ENCODE data around the gene BACH2.

DNA sequence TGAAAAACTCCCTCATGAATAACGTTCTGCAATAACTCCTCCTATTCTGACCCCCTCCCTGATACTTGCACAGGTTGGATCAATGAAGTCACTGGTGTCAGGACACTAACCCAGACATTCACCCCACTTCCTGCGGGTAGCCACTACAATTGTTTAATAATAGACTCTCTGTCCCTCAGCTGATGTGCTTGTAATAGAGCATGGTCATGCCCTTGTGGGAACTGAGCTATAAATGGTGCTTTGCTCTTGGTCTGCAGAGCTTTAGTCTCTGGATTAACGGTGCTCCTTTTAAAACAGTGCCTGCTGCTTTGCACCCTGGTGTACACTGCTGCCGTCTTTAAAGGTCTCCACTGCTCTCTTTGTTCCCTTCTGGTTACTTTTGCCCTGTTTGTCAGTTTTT, 127.3 kb downstream of the BACH2 start:
- TF ChIP-seq NFE2L1 (tag; IDR thresholded peaks at IDR 0.05; ENCODE audit: borderline replicate concordance, low read depth) = no peak
- TF ChIP-seq NBN (IDR thresholded peaks at IDR 0.05; ENCODE audit: low read depth) = no peak
- no peak for TF ChIP-seq SP2 (IDR thresholded peaks at IDR 0.05; ENCODE audit: extremely low read depth, low read depth, low read length, poor library complexity, severe bottlenecking)
- TF ChIP-seq RAD21 (CRISPR knock-in tag; conservative IDR thresholded peaks at IDR 0.05 in 1 of 2, IDR thresholded peaks at IDR 0.05 in 1 of 2) = no peak
- no peak for TF ChIP-seq PHF8 (IDR thresholded peaks at IDR 0.05; ENCODE audit: borderline replicate concordance, low read length)
- TF ChIP-seq, protein P1, sequence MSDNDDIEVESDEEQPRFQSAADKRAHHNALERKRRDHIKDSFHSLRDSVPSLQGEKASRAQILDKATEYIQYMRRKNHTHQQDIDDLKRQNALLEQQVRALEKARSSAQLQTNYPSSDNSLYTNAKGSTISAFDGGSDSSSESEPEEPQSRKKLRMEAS (CRISPR knock-in tag; IDR thresholded peaks at IDR 0.05) = no peak
- no peak for TF ChIP-seq ZNF354B (CRISPR knock-in tag; IDR thresholded peaks at IDR 0.05)
- TF ChIP-seq, protein P2, sequence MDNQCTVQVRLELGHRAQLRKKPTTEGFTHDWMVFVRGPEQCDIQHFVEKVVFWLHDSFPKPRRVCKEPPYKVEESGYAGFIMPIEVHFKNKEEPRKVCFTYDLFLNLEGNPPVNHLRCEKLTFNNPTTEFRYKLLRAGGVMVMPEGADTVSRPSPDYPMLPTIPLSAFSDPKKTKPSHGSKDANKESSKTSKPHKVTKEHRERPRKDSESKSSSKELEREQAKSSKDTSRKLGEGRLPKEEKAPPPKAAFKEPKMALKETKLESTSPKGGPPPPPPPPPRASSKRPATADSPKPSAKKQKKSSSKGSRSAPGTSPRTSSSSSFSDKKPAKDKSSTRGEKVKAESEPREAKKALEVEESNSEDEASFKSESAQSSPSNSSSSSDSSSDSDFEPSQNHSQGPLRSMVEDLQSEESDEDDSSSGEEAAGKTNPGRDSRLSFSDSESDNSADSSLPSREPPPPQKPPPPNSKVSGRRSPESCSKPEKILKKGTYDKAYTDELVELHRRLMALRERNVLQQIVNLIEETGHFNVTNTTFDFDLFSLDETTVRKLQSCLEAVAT (IDR thresholded peaks at IDR 0.05) = no peak
- no peak for TF ChIP-seq ZNF24 (IDR thresholded peaks at IDR 0.05)

All from K562 (cell line).